MCF 10A (cell line): ENCODE results near the gene ME3. TPM values are rescaled to one million over a fixed set of nuclear protein-coding genes. Genes with fewer than 3 reads are reported as not detected.

Experiments
- BruUV-seq: library from RNA; stranded (reverse); fragments of 400-500 nt; replicated peaks from 2 replicates; lab custom pipeline; 2021; lab: Mats Ljungman, UMichigan
- CTCF ChIA-PET: fragments of 300-600 bp; sonication (Branson Sonifier 250); formaldehyde crosslinking; extraction: SDS; loops from one replicate; lab custom pipeline; 2021; ENCODE audit warnings: antibody characterized with exemption, inconsistent platforms; lab: Yijun Ruan, JAX
- POLR2A ChIA-PET: fragments of 300-600, 350-650 bp; sonication (Branson Sonifier 250); formaldehyde crosslinking; extraction: SDS; loops from one replicate; lab custom pipeline; 2020; ENCODE audit warnings: antibody characterized with exemption, inconsistent platforms; lab: Yijun Ruan, JAX
- DNase-seq: peaks from one replicate; pipeline ENCODE4 v3.0.0-alpha.2; 2018; ENCODE audit not compliant: unreplicated experiment
- H3K27ac Mint-ChIP-seq: one replicate; pipeline ENCODE4 v1.8.0; 2022; ENCODE audit warnings: mild to moderate bottlenecking, low read depth, mixed read lengths; ENCODE audit not compliant: unreplicated experiment
- H3K27me3 Mint-ChIP-seq: one replicate; pipeline ENCODE4 v1.8.0; 2022; ENCODE audit warnings: mixed read lengths; ENCODE audit not compliant: insufficient read depth, unreplicated experiment
- H3K36me3 Mint-ChIP-seq: one replicate; pipeline ENCODE4 v1.8.0; 2022; ENCODE audit warnings: mild to moderate bottlenecking, moderate library complexity, mixed read lengths; ENCODE audit not compliant: insufficient read depth, unreplicated experiment
- H3K4me1 Mint-ChIP-seq: one replicate; pipeline ENCODE4 v1.8.0; 2022; ENCODE audit warnings: mixed read lengths; ENCODE audit not compliant: insufficient read depth, unreplicated experiment
- H3K4me3 Mint-ChIP-seq: one replicate; pipeline ENCODE4 v1.8.0; 2022; ENCODE audit warnings: mild to moderate bottlenecking, moderate library complexity, mixed read lengths; ENCODE audit not compliant: unreplicated experiment
- H3K9me3 Mint-ChIP-seq: one replicate; pipeline ENCODE4 v1.8.0; 2022; ENCODE audit warnings: mixed read lengths; ENCODE audit not compliant: unreplicated experiment
- intact Hi-C: fragments of 100-400 bp; cut with micrococcal nuclease; formaldehyde crosslinking; loops from 2 replicates; pipeline ENCODE4 v1.14.1; 2022
- total RNA-seq: library from RNA; stranded (reverse); gene quantifications from 2 replicates; pipeline ENCODE4 v1.2.3, GENCODE V29; 2022
- TF ChIP-seq, protein P1 (sequence below): fragments of 200-600 bp; IDR thresholded peaks from one replicate; pipeline ENCODE4 v1.8.0; 2022; ENCODE audit warnings: antibody characterized with exemption, mild to moderate bottlenecking; ENCODE audit not compliant: unreplicated experiment

Gene ME3
- total RNA-seq, 1 experiment from 2014 or later, result not detected

DNA sequence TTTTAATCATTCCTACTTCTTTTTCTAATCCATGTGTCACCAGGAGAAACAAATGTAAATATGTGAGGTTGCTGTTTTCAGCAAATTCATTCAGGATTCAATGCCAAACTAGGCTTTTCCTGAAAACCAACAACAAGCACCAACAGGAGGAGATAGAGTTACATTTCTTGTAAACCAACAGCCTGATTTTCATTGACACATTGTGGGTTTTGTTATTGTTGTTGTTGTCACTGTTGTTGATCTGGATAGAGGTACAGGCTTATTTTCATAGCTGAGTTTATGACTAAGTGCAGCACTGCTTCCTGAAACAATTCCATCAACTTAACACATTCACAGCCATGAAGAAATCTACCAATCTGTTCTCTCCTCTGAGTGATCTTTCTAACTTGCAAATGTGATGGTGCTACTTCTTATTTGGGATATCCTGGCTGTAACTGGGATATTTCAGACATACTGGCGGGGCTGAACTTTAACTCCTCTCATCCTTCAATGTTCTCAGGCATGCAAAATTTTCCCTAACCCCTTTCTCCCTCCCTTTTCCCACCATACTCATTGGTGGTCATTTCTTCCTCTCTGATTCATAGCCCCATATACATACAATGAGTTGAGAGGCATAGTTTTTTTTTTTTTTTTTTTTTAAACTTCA, 65.5 kb downstream of the ME3 start:
- Mint-ChIP-seq H3K4me3 (no peak overlapping the region), H3K9me3 (no peaks in the 10 kb centered on the region), H3K4me1 (peaks cover 20% of the 10 kb centered on the region), H3K27ac (no peak overlapping the region), H3K27me3 (no peaks in the 10 kb centered on the region), H3K36me3 (no peaks in the 10 kb centered on the region)
- POLR2A ChIA-PET, result no interaction called here
- DNase-seq, result no peak
- TF ChIP-seq, protein P1, sequence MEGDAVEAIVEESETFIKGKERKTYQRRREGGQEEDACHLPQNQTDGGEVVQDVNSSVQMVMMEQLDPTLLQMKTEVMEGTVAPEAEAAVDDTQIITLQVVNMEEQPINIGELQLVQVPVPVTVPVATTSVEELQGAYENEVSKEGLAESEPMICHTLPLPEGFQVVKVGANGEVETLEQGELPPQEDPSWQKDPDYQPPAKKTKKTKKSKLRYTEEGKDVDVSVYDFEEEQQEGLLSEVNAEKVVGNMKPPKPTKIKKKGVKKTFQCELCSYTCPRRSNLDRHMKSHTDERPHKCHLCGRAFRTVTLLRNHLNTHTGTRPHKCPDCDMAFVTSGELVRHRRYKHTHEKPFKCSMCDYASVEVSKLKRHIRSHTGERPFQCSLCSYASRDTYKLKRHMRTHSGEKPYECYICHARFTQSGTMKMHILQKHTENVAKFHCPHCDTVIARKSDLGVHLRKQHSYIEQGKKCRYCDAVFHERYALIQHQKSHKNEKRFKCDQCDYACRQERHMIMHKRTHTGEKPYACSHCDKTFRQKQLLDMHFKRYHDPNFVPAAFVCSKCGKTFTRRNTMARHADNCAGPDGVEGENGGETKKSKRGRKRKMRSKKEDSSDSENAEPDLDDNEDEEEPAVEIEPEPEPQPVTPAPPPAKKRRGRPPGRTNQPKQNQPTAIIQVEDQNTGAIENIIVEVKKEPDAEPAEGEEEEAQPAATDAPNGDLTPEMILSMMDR, result no peak
- no TSS peak for BruUV-seq
- intact Hi-C loops, result no loop called here
- CTCF ChIA-PET, result interaction anchor here (0.6 to 5.4 kb wide), 11 partner anchors 10 to 246 kb away, joined by 3 to 46 read pairs (median 3); no protein-coding TSS in a partner anchor

DNA sequence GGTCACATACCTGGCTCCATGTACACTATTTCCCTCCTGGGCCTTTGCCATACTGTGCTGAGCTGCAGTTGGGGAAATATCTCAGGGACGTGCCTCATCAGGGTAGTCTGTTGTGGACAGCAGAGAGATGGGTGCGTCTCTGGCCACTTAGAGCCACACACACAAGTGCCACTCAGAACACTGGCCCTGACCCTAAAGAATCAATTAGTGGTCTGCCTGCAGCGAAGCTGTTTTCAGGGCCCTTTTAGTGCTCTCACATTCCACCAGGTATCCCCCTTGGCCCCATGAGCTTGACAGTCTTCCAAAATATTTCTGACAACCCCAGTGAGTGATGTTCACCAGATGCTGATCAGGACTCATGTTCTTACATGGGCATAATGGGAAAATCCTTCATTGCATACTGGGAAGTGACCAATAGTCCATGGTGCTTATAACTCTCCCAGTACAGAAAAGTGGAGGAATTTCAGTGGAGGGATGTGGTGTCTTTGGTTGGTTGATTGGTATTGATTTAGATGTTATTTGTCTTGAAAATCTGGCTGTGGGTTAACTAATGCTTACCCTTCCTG, 66.1 kb downstream of the ME3 start:
- no TSS peak for BruUV-seq
- Mint-ChIP-seq H3K4me1 (peaks cover 20% of the 10 kb centered on the region), H3K36me3 (no peaks in the 10 kb centered on the region), H3K4me3 (no peak overlapping the region), H3K27ac (no peak overlapping the region), H3K27me3 (no peaks in the 10 kb centered on the region), H3K9me3 (no peaks in the 10 kb centered on the region)
- DNase-seq, result no peak
- intact Hi-C loops, result no loop called here
- TF ChIP-seq, protein P1, result no peak
- CTCF ChIA-PET, result interaction anchor here (0.6 to 5.4 kb wide), 7 partner anchors 9 to 246 kb away, joined by 3 to 46 read pairs (median 3); no protein-coding TSS in a partner anchor
- POLR2A ChIA-PET, result interaction anchor here (0.6 kb wide), 1 partner anchor 24 kb away, joined by 3 read pairs; no protein-coding TSS in a partner anchor

DNA sequence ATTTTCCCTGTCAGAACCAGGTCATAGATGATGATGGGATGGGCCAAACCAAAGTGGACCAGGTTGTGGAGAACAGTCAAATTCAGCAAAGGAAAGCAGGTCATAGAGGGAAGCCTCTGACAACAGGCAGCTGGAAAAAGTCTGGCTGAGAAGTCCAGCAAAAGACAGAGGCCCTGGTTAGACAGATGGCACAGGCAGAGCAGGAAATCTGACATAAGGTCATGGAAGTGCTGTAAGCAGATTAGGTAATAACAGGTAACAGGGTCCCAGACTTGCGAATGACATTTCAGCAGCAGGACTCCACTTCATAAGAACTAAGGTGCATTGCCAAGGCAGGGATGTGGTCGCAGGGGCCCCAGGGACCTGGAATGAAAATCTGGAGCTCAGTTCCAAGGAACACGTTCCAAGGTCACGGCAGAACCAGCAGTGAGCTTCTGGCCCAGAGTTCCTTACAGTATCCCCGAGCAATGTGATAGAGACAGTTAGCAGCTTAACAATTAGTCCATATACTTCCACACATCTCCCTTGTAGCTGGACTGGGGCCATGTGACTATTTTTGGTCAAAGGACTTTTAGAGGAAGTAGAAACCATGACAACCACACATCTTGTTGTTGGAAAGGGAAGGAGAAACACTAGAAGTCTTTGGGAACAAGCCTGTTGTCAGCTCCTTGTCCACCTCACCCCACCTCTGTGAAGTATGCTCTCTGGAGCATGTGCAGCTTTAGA, 75.4 kb downstream of the ME3 start:
- Mint-ChIP-seq H3K4me1 (peaks cover 17% of the 10 kb centered on the region), H3K27ac (no peak overlapping the region), H3K36me3 (no peaks in the 10 kb centered on the region), H3K9me3 (no peaks in the 10 kb centered on the region), H3K27me3 (no peaks in the 10 kb centered on the region), H3K4me3 (no peak overlapping the region)
- ChIA-PET POLR2A (no interaction called here), CTCF (interaction anchor here (0.8 to 3.1 kb wide), 3 partner anchors 9 to 141 kb away, joined by 3 to 22 read pairs (median 5); no protein-coding TSS in a partner anchor)
- TF ChIP-seq, protein P1, result no peak
- BruUV-seq, result no TSS peak
- intact Hi-C loops, result no loop called here
- DNase-seq, result no peak

DNA sequence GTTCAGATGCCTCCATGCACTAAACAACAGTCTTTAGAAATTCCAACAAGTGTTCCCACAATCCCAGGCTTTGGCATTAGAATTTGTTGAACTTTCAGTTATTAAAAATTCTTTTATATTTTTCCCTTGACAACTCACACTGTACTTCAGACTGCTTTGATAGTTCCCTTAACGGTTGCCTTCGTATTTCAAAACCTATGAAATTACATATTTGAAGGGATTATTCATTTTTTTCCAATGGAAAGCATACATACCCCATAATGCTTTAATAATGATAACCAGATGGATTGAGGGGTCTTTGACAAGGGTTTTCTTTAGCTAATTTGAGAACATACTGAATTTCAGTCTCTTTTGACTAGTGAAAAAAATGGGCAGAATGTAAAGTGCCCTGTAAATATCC, 76.5 kb downstream of the ME3 start:
- Mint-ChIP-seq H3K4me3 (no peak overlapping the region), H3K27ac (no peak overlapping the region), H3K9me3 (no peaks in the 10 kb centered on the region), H3K36me3 (no peaks in the 10 kb centered on the region), H3K4me1 (peaks cover 17% of the 10 kb centered on the region), H3K27me3 (no peaks in the 10 kb centered on the region)
- BruUV-seq, result no TSS peak
- POLR2A ChIA-PET, result no interaction called here
- DNase-seq, result no peak
- TF ChIP-seq, protein P1, result no peak
- CTCF ChIA-PET, result interaction anchor here (3.1 kb wide), 1 partner anchor 12 kb away, joined by 22 read pairs; no protein-coding TSS in a partner anchor
- intact Hi-C loops, result no loop called here
